ENCODE data around the gene CES1. TPM values are rescaled to one million over a fixed set of nuclear protein-coding genes. Genes with fewer than 3 reads are reported as not detected.
"Not testable (repeated sequence)": the region's sequence is repeated elsewhere in the genome, so short reads cannot be mapped to it uniquely, and the experiment has no call there.

CES1 gene
- 2.7 and 4.8 TPM in 2 replicates for total RNA-seq (2014; rRNA removed; shearing (Covaris generic))
- 7.1 and 12.8 TPM in 2 replicates for polyA plus RNA-seq (2015; cell fraction: cytosol; rRNA removed)
- 2.0 and 6.2 TPM in 2 replicates for polyA plus RNA-seq (2015; cell fraction: nucleus; rRNA removed)

DNA sequence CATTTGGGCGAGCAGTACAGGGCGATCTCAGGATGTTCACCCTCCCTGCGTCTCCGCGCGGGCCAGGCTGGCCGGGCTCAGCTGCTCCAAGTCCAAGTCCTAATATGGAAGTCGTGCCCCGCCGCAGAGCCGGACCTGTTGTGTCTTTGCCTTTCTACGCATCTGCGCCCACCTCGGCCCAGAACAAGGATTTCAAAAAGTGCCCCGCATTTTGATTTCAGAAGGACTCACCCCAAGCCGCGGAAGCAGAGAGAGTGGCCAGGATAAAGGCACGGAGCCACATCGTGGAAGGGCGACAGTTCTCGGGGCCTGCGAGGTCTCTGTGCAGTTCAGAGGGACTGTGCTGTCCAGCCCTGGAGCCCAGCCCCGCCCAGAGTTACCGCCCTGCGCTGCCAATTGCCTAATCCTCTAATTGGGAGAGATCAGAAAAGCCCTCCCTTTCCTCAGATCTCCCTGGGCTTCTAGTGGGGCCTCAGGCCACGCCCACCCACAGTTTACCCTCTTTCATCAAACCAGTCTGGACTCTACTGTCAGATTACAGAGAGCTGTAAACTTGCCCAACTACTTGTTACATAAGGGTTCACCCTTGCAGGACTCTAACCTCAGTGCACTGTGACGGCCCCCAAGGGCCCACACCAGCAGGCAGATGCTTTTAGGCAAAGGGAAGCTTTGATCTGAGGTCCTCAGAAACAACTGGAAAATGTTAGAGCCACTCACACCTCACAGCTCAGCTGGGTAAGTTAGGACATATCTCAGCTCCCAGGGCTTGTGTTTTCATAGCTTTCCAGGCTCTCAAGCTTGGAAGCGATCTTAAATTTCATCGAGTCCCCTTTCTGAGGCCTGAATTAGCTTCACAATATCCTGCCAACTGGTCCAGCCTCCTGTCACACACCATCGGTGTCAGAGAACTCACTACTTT, at the start of gene CES1:
TSS of gene CES1 (minus strand) at position 324 of the 919 bp plus-strand sequence. CDS start at position 283, 41 bp downstream.
- DNase-seq (ENCODE audit: low read depth) = no peak

DNA sequence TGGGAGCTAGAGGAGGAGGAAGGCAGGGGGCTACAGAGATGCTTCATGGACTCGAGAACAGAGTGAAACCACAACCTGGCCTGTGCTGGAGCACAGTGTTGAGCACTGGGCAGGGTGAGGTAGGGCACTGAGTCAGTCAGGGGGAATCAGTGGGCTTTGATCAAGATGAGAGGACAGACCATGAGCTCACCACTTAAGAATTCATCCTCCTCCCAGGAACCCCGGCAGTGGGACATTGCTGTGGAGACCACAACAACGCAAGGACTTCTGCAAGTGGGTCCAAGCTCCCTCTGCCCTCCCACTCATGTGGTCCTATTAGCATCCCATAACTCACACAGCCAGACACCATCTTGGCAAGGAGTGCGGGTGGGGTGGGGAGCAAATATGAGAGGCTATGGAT, 44.0 kb upstream of the CES1 start:
- DNase-seq (ENCODE audit: low read depth) = peak; percentile 53

DNA sequence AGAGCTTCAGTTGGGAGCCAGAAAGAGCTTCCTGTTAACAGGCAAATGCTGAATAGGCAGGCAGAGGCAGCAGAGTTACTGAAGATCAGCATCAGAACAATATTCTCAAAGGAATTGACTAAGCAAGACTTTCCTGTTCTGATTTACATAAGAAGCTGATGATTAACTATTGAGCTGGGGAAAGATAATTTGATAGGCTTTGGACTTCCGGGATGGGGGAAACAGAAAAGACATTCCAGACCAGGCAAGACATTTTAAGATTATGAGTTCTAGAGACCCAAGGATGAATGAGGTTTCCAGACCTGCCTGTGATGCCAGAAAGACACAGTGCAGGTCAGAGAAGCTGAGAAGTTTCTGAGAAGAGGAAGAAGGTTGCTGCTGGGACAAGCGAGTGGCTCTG, 42.4 kb upstream of the CES1 start, which contains the start of gene CES5A:
TSS of gene CES5A (minus strand) at position 101 of the 400 bp plus-strand sequence. CDS start 152 bp downstream, outside the sequence.
- DNase-seq (ENCODE audit: low read depth) = no peak

DNA sequence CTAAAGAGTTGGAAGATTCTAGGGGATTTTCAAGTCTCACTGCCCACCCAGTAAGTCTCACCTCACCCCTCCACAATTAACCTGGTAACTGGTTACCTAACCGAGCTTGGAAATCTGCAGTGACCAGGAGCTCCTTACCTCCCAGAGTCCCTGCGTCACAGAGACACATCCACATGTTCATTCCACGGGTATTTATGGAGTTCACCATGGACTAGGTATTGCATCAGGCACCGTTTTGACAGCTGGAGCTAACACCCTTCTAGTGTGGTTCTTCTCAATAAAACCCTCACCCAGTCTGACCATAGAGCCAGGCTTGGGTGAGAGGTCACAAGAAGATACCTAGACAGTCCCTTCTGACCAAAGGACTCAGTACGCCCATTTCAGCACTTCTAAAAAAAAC, 40.2 kb upstream of the CES1 start:
- DNase-seq (ENCODE audit: low read depth) = no peak

DNA sequence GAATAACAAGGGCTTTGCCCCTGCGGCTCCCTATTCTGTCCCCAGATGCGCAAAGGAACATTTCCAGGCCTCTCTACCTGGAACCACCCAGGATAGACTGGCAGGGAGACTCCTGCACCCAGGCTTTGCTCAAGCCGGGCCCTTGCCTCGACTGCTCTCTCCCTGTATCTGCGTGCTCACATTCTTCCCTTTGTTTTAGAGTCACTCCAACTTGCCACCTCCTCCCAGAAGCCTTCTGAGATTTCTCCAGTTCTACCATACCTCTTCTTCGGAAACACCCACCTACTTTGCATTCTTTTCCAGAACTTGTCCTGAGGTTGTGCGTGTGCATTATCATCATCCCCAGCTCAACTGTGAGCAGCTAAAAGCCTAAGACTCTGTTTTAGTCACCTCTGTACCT, 39.2 kb upstream of the CES1 start:
- DNase-seq (ENCODE audit: low read depth) = no peak

DNA sequence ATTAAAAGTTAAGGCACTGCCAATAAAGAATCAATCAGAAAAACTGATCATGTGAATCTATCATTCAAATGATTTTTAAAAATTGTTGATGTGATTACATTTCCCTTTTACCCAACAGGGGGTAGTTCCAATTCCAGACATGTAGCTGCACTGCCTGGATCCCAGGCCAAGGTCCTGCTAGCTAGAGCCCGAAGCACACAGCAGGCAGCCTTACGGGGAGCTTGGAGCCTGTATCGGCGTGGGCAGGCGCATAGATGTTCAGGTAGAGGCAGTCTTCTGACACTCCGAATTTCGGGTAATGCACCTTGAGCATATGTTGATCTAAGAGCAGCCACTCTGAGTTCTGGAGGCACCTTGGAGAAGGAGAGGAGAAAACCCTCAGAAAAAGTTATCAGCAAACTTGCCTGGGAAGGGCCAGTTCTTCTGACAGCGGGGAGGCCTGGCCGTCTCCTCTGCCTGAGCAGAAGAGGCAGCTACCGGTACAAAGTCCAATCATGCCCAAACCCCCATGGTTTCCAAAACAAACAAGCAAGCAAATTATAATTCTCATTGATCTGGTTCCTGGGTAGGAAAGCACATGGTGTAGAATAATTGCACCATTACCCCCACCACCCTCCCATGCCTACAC, 38.6 kb upstream of the CES1 start:
- DNase-seq (ENCODE audit: low read depth) = no peak

DNA sequence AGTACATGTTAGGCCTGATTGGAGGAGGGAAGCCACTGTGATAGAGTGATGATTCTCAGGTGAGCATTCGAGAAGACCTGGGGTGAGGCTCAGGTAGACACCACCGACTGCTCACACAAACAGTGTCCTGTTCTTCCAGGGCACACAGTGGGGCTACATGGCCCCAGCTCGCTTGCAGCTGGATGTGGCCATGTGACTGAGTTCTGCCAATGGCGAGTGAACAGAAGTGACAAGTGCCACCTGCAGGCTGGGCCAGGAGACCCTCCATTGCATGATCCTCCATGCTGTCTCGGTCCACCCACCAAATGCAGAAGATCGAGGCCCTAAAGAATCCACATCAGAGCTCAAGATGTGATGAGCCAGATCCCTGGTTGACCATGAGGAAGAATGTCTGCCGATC, 36.1 kb upstream of the CES1 start:
- no peak for DNase-seq (ENCODE audit: low read depth)

DNA sequence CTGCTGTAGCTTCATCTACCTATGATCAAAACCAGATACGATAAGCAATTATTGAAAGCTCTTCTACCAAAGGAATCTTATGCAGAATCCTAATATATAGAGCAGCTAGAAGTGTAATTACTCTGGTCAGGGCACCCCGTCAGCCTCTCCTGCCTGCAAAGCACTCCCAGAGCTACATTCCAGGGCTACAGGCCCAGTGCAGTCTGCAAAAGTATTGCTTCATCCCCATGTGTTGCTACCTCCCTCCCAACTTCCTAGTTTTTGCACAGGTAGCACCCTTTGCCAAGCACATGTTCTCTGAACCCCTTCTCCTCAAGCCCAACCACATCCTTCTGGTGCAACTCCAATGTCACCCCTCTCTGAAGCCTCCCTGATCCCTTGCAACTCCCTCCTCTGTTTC, 35.2 kb upstream of the CES1 start:
- no peak for DNase-seq (ENCODE audit: low read depth)

DNA sequence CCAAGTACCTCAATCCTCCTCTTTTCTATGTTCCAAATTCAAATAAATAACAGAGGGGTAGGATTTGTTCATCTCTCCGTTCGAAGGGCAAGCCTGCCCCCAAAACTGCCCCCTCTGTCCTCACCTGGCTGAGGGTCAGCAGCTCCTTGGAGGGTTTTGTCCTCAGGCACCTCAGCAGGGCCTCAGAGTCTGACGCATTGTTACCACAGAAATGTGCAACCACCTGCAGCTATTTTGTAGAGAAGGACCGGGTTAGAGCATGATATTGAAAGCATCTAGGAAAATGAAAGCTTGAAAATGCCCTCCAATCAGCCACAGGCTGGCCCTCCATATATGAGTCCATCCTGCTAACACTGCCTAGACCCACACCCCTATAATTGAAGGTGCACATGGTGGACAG, 28.4 kb upstream of the CES1 start:
- no peak for DNase-seq (ENCODE audit: low read depth)

DNA sequence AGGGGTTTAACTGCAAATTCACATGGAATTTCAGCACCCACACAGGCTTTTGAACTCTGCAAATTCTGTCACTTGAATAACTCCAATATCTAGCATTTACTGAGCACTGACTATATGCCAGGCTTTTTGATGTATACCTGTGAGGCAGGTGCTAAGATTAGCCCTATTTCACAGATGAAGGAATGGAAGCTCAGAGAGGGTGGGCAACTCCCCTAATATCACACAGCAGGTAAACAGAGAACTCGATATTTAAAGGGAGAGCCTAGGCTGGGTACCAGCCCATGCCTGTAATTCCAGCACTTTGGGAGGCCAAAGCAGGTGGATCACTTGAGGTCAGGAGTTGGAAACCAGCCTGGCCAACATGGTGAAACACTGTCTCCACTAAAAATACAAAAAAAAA, 24.8 kb upstream of the CES1 start:
- DNase-seq (ENCODE audit: low read depth) = not testable (repeated sequence)

DNA sequence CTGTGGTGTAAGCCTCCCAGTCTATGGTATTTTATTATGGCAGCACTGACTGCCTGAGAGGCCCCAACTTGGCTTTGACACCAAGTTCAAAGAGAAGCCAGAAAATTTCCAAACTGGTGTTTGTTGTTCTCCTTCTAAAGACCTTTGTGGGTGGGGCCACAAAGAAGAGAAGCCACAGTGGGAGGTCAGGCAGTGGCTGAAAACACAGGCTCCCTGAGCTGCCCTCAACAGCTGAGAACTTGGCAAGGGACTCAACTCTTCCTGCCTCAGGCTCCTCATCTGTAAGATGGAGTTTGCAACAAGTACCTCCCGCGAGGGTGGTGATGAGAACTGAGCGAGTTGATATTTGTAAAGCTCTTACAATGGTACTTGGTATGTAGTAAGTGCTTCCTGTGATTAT, 24.1 kb upstream of the CES1 start:
- DNase-seq (ENCODE audit: low read depth) = no peak

DNA sequence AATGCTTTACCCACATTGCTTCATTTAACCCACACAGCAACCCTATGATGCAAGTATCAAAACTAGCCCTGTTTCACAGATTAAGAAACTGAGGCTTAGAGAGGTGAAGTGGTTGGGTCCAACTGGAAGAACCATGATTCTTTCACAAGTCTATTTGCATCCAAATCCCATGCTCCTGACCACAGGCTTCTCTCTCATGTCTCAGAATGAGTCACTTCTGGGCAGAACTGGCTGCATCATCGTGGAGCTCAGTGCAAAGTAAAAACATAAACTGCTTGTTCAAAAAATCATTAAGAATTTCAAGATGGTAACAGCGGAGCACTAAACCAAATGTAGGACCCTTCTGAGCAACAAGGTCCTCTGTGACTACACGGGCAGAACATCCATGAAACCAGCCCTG, 20.2 kb upstream of the CES1 start:
- peak; percentile 27 for DNase-seq (ENCODE audit: low read depth)

DNA sequence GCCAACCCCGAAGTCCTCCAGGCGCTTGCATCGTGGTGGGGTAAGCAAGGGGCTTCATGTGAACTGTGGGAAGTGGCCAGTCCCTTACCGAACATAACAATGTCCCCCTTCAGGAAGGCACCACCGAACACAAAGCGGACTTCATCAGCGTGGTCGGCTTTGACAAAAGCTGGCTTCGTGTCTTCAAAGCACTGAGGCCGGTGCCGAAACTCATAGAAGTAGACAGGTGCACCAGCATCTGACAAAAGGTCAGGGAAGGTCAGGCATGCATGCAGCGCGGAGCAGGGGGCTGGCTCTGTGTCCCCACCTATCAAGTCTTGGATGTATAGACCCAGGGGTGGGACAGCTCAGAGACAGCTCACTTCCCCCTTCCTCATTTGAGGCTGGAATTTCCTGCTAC, 16.6 kb upstream of the CES1 start:
- no peak for DNase-seq (ENCODE audit: low read depth)

DNA sequence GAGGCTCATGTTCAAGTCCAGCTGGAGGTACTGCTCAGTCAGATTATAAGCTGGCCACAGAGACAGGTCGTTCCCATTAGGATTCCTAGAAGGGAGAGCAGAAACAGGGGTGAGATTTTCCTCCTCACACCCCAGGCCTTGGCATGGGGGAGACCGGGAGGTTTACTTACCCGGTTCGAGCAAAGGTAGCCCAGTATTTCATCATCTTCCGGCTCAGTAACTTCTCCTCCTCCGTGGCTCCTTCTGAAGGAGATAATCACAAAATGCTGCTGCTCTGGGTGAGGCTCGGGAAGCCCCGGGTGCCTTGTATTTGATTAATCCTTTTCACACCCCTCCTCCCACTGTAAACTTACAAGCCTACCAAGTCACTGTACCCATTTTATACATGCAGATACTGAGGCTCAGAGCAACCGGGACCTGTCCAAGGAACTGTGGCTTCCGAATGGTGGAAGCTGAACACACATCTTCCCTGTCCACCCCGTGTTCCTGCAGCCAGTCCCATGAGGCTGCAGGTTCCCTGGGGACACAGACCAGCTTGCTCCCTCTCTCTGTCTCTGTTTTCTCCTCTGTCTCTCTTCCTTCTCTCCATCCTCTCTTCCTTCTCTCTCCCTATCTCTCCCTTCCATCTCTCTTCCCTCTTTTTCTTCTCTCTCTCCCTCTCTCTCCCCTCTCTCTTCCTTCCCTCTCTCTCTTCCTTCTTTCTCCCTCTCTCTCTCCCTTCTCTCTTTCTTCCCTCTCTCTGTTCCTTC, 13.9 kb upstream of the CES1 start:
- DNase-seq (ENCODE audit: low read depth) = no peak

DNA sequence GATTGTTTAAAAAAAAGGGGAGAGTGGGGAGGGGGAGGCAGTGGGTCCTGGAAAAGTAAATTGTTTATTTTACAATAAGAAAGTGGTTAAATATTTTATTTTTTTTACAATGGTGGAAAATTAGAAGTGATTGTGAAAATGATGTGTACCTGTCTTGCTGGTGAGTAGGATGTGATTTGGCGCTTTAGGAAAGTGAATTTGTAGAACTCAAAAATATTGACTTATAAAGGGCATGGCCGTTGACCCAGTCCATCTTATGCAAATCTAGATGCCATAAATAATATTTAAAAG, 10.2 kb upstream of the CES1 start:
- no peak for DNase-seq (ENCODE audit: low read depth)

DNA sequence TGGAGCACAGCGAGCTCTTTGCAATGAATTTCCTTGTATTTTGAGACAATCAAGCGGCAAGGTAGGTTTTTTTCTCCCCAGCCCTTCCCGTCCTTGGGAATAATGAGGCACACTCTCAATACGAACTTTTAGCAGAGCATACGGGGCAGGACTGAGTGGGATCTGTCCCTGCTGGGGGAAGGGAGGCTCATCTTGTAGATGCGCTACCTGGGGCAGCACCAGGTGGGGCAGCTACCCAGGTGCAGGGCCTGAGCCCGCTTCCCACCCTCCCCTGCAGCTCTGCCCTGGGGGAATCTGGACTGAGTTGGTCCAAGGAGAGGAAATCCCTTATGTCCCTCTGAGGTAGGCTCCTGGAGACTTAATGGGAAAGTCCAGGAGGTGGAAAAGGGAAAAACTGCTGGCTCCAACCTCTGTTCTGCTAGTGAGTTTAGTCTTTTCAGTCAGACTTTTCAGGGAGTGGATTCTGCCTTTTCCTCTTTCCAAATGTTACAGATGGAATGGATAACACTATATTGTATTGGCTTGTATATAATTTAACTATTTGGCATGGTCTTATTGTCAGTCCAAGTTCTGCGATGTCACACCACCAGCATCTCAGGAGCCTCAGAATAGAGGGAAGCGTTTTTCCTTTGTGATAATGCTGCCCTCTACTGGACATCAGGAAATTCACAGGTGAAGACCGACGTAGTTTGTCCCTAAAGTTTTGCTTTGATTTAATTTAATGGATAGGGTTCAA, 9.6 kb upstream of the CES1 start:
- peak; percentile 27 for DNase-seq (ENCODE audit: low read depth)

DNA sequence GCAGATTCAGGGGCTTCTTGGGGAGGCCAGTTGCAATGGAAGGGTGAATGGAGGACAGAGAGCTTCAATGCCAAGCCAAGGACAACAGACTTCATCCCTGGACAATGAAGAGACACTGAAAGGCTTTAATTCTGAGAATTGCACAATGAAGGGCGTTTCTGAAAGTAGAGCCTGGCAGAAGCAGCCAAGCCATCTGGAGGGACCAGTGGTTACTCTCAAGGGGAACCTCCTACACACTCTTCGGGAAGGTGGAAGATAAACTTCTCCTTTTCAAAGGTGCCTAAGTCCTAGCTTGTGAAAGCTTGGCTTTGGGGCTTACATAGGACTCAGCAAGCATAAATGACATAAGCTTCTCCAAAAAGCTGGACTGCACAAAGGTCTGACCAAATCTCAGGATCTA, 6.2 kb upstream of the CES1 start:
- DNase-seq (ENCODE audit: low read depth) = no peak

DNA sequence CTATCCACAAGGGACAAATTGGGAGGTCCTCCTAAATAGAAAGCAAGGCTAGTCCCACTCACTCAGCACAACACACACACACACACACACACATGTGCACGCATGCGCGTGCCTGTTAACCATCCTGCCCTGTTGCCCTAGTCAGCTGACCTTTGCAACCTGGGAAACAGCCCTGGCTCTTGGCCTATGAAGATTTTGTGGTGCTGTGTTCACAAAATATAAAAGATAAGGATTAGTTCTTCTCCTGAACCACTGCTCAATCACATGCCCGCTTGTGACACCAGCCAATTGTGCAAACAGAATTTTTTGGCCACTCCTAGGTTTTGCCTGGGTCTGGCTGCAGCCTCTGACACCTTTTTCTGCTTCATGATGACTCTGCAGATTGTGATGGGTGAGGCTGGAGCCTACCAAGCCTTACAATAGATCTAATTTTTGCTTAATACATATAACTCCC, 3.3 kb upstream of the CES1 start:
- no peak for DNase-seq (ENCODE audit: low read depth)

DNA sequence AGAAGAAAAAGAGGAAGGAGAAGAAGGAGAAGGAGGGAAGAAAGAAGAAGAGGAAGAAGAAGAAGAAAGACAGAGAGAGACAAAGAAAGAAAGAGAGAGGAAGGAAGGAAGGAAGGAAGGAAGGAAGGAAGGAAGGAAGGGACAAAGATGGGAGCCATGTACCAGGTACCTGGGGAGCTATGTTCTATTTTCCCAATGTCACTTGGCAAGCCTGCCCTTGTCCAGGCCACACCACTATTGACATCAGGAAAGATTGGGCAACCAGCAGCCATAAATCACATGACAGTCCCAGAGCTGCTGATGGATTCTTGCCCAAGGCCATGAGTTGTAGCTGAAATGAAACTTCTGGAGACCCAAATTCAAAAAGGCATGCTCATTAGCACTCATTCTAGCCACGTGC, 2.7 kb upstream of the CES1 start:
- no peak for DNase-seq (ENCODE audit: low read depth)

DNA sequence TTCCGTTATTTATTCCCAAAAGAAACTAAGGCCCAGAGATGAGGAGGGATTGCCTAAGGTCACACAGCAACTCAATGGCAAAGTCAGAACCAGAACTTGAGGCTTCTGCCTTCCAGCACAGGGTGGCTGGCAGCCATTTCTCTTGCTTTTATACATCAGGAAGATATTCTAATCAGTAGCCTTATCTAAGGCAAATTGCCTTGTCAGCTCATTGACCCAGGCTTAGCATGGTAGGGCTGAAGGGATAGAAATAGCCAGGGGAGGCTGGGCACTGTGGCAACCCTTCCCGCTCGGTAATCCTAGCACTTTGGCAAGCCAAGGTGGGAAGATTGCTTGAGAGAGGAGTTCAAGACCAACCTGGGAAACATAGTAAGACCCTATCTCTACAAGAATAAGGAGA, 2.3 kb upstream of the CES1 start:
- not testable (repeated sequence) for DNase-seq (ENCODE audit: low read depth)

DNA sequence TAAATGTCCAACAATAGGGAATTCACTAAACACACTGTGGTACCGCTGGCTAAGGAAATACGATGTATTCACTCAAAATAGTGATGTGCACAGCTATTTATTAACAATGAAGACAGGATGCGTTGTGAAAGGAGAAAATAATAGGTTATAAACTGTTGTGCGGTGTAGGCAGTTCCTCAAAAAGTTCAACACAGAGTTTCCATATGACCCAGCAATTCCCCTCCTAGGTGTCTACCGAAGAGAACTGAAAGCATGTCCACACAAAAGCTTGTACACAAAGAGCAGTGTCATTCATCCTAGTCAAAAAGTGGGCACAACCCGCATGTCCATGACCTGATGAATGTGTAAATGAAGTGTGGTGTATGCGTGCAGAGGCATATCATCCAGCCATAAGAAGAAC, 1.2 kb upstream of the CES1 start:
- DNase-seq (ENCODE audit: low read depth) = no peak
